WTC11 (cell line): Measurements from ENCODE around the gene MZF1. TPM values are rescaled to one million over a fixed set of nuclear protein-coding genes. Genes with fewer than 3 reads are reported as not detected.

Experiments used
- ATAC-seq: fragments of 200-7000 bp; cut with Tn5 transposase; 2 replicates; pipeline ENCODE4 v1.10.0; 2021; ENCODE audit warnings: mild to moderate bottlenecking, moderate library complexity
- Bru-seq: library from RNA; stranded (reverse); fragments of 400-500 nt; gene quantifications from one replicate; lab custom pipeline; 2021; lab: Mats Ljungman, UMichigan
- CTCF ChIA-PET: fragments of 300-600 bp; sonication (Branson Sonifier 250); formaldehyde crosslinking; loops from one replicate; lab custom pipeline; 2021; ENCODE audit warnings: antibody characterized with exemption; lab: Charles Lee
- POLR2A ChIA-PET: fragments of 350-600 bp; sonication (Branson Sonifier 250); formaldehyde crosslinking; loops from one replicate; lab custom pipeline; 2021; ENCODE audit warnings: antibody characterized with exemption; lab: Charles Lee
- DNase-seq: peaks from one replicate; pipeline ENCODE4 v3.0.0; 2021; ENCODE audit warnings: low spot score
- H3K27ac Mint-ChIP-seq: 2 replicates; pipeline ENCODE4 v1.8.0; 2021; ENCODE audit warnings: mixed read lengths
- H3K27me3 Mint-ChIP-seq: 2 replicates; pipeline ENCODE4 v1.8.0; 2021; ENCODE audit warnings: low read depth, mild to moderate bottlenecking, moderate library complexity, mixed read lengths
- H3K36me3 Mint-ChIP-seq: 2 replicates; pipeline ENCODE4 v1.8.0; 2021; ENCODE audit warnings: mixed read lengths
- H3K4me1 Mint-ChIP-seq: 2 replicates; pipeline ENCODE4 v1.8.0; 2022; ENCODE audit warnings: mixed read lengths
- H3K4me3 Mint-ChIP-seq: 2 replicates; pipeline ENCODE4 v1.8.0; 2021; ENCODE audit warnings: mild to moderate bottlenecking, moderate library complexity, mixed read lengths
- H3K9me3 Mint-ChIP-seq: 2 replicates; pipeline ENCODE4 v1.8.0; 2021; ENCODE audit warnings: mixed read lengths
- ATF1 ChIP-seq: sonication (generic); formaldehyde crosslinking; IDR thresholded peaks from 2 replicates; pipeline ENCODE4 v1.8.1; 2023; ENCODE audit warnings: mild to moderate bottlenecking, moderate library complexity, missing genetic modification reagents
- CBFB ChIP-seq: sonication (generic); formaldehyde crosslinking; IDR thresholded peaks from 2 replicates; pipeline ENCODE4 v1.8.1; 2022; ENCODE audit warnings: mild to moderate bottlenecking, low read depth, missing genetic modification reagents
- CREM ChIP-seq: sonication (generic); formaldehyde crosslinking; IDR thresholded peaks from 2 replicates; pipeline ENCODE4 v1.8.1; 2022; ENCODE audit warnings: mild to moderate bottlenecking, missing genetic modification reagents, moderate library complexity
- ELF4 ChIP-seq: sonication (generic); formaldehyde crosslinking; IDR thresholded peaks from 2 replicates; pipeline ENCODE4 v1.8.1; 2022; ENCODE audit warnings: low read depth, mild to moderate bottlenecking, moderate library complexity, missing genetic modification reagents
- EMX1 ChIP-seq: fragments of 250-450 bp; sonication (Bioruptor Pico); IDR thresholded peaks from 2 replicates; pipeline ENCODE4 v1.8.0; 2021; ENCODE audit warnings: mild to moderate bottlenecking
- ESRRA ChIP-seq: sonication (generic); formaldehyde crosslinking; IDR thresholded peaks from 2 replicates; pipeline ENCODE4 v1.8.1; 2022; ENCODE audit warnings: mild to moderate bottlenecking, missing genetic modification reagents, borderline replicate concordance
- GTF2I ChIP-seq: fragments of 250-450 bp; sonication (Bioruptor Pico); conservative IDR thresholded peaks from 2 replicates; pipeline ENCODE4 v1.4.0; 2021; ENCODE audit warnings: mild to moderate bottlenecking
- IRF2 ChIP-seq: sonication (generic); formaldehyde crosslinking; IDR thresholded peaks from 2 replicates; pipeline ENCODE4 v1.8.0; 2022; ENCODE audit warnings: low read depth, missing genetic modification reagents, borderline replicate concordance
- KAT7 ChIP-seq: sonication (generic); formaldehyde crosslinking; IDR thresholded peaks from 2 replicates; pipeline ENCODE4 v1.8.1; 2023; ENCODE audit warnings: missing genetic modification reagents, mild to moderate bottlenecking, borderline replicate concordance
- MYBL2 ChIP-seq: sonication (generic); formaldehyde crosslinking; IDR thresholded peaks from 2 replicates; pipeline ENCODE4 v1.8.1; 2023; ENCODE audit warnings: mild to moderate bottlenecking, moderate library complexity, missing genetic modification reagents
- NFYB ChIP-seq: sonication (generic); formaldehyde crosslinking; conservative IDR thresholded peaks from 2 replicates; pipeline ENCODE4 v1.8.0; 2022; ENCODE audit warnings: low read depth, missing genetic modification reagents
- NR3C1 ChIP-seq: sonication (generic); formaldehyde crosslinking; conservative IDR thresholded peaks from 2 replicates; pipeline ENCODE4 v1.8.1; 2023; ENCODE audit warnings: low read depth, mild to moderate bottlenecking, missing genetic modification reagents
- OVOL2 ChIP-seq: fragments of 250-450 bp; sonication (Bioruptor Pico); IDR thresholded peaks from 2 replicates; pipeline ENCODE4 v1.9.0; 2021; ENCODE audit warnings: mild to moderate bottlenecking, borderline replicate concordance
- RORB ChIP-seq: fragments of 250-450 bp; sonication (Bioruptor Pico); IDR thresholded peaks from 2 replicates; pipeline ENCODE4 v1.9.0; 2021; ENCODE audit warnings: mild to moderate bottlenecking
- SMAD4 ChIP-seq: sonication (generic); formaldehyde crosslinking; IDR thresholded peaks from 2 replicates; pipeline ENCODE4 v1.8.0; 2022; ENCODE audit warnings: mild to moderate bottlenecking, missing genetic modification reagents
- TCF7 ChIP-seq: sonication (generic); formaldehyde crosslinking; IDR thresholded peaks from 2 replicates; pipeline ENCODE4 v1.8.0; 2022; ENCODE audit warnings: mild to moderate bottlenecking, low read depth, missing genetic modification reagents, moderate library complexity
- TEAD1 ChIP-seq: sonication (generic); formaldehyde crosslinking; IDR thresholded peaks from 2 replicates; pipeline ENCODE4 v1.8.0; 2022; ENCODE audit warnings: mild to moderate bottlenecking, missing genetic modification reagents
- ZBTB21 ChIP-seq: sonication (generic); formaldehyde crosslinking; IDR thresholded peaks from 2 replicates; pipeline ENCODE4 v1.8.1; 2023; ENCODE audit warnings: mild to moderate bottlenecking, missing genetic modification reagents, borderline replicate concordance
- ZNF121 ChIP-seq: sonication (generic); formaldehyde crosslinking; IDR thresholded peaks from 2 replicates; pipeline ENCODE4 v1.8.0; 2023; ENCODE audit warnings: missing genetic modification reagents
- ZNF138 ChIP-seq: sonication (generic); formaldehyde crosslinking; conservative IDR thresholded peaks from 2 replicates; pipeline ENCODE4 v1.8.1; 2022; ENCODE audit warnings: mild to moderate bottlenecking, moderate library complexity, missing genetic modification reagents
- ZNF219 ChIP-seq: sonication (generic); formaldehyde crosslinking; IDR thresholded peaks from 2 replicates; pipeline ENCODE4 v1.8.0; 2023; ENCODE audit warnings: missing genetic modification reagents, mild to moderate bottlenecking, borderline replicate concordance
- ZNF263 ChIP-seq: sonication (generic); formaldehyde crosslinking; IDR thresholded peaks from 2 replicates; pipeline ENCODE4 v1.8.1; 2022; ENCODE audit warnings: low read depth, mild to moderate bottlenecking, moderate library complexity, missing genetic modification reagents
- ZNF317 ChIP-seq: sonication (generic); formaldehyde crosslinking; IDR thresholded peaks from 2 replicates; pipeline ENCODE4 v1.8.1; 2023; ENCODE audit warnings: low read depth, mild to moderate bottlenecking, moderate library complexity, missing genetic modification reagents, borderline replicate concordance
- ZNF396 ChIP-seq: fragments of 250-450 bp; sonication (Bioruptor Pico); IDR thresholded peaks from 2 replicates; pipeline ENCODE4 v1.8.0; 2021; ENCODE audit warnings: mild to moderate bottlenecking, moderate library complexity, borderline replicate concordance
- long read RNA-seq, 3 experiments: library from RNA in 1 of 3; library from capped mRNA in 1 of 3; library from polyadenylated mRNA in 1 of 3; unstranded in 2 of 3; stranded (forward) in 1 of 3; transcript quantifications; one replicate each; pipeline ENCODE4 v2.0.0, GENCODE V29; 2021
- total RNA-seq: library from RNA; stranded (reverse); gene quantifications from 3 replicates; pipeline ENCODE4 v1.2.3, GENCODE V29; 2021
- TF ChIP-seq, protein P1 (sequence below): sonication (generic); formaldehyde crosslinking; IDR thresholded peaks from 2 replicates; pipeline ENCODE4 v1.8.0; 2022; ENCODE audit warnings: mild to moderate bottlenecking, missing genetic modification reagents
- TF ChIP-seq, protein P2 (sequence below): sonication (generic); formaldehyde crosslinking; IDR thresholded peaks from 2 replicates; pipeline ENCODE4 v1.8.1; 2022; ENCODE audit warnings: mild to moderate bottlenecking, moderate library complexity, missing genetic modification reagents
- TF ChIP-seq, protein P3 (sequence below): sonication (generic); formaldehyde crosslinking; IDR thresholded peaks from 2 replicates; pipeline ENCODE4 v1.8.1; 2023; ENCODE audit warnings: mild to moderate bottlenecking, missing genetic modification reagents, moderate library complexity
- TF ChIP-seq, protein P4 (sequence below): sonication (generic); formaldehyde crosslinking; IDR thresholded peaks from 2 replicates; pipeline ENCODE4 v1.8.0; 2023; ENCODE audit warnings: missing genetic modification reagents
- TF ChIP-seq, protein P5 (sequence below): fragments of 200-600 bp; IDR thresholded peaks from 2 replicates; pipeline ENCODE4 v1.8.0; 2022; ENCODE audit warnings: antibody characterized with exemption
- TF ChIP-seq, protein P6 (sequence below): fragments of 250-450 bp; sonication (Bioruptor Pico); conservative IDR thresholded peaks from 2 replicates; pipeline ENCODE4 v1.9.0; 2021; ENCODE audit warnings: mild to moderate bottlenecking

Gene MZF1
- 22.2 to 26.2 TPM (median 23.9 TPM) in 3 replicates for total RNA-seq
- percentile 68 among the genes with signal in this experiment for Bru-seq, nascent RNA
- long read RNA-seq, experiment 1, transcript MZF1-206 (6 exons, 2,587 nt), result minor isoform, 5 of 29 reads
- long read RNA-seq, experiment 1, transcript MZF1-207 (1 exons, 2,683 nt), result major isoform, 8 of 29 reads
- long read RNA-seq, experiment 1, partial matches to known transcripts, result 6 of 29 reads
- long read RNA-seq, experiment 1, other reads (novel, unspliced or antisense), result 9 of 29 reads
- long read RNA-seq, experiment 2, transcript MZF1-207 (1 exons, 2,683 nt), result major isoform, 9 of 16 reads
- long read RNA-seq, experiment 2, partial matches to known transcripts, result 3 of 16 reads
- long read RNA-seq, experiment 2, other reads (novel, unspliced or antisense), result 2 of 16 reads
- long read RNA-seq, experiment 3, result 0 reads

DNA sequence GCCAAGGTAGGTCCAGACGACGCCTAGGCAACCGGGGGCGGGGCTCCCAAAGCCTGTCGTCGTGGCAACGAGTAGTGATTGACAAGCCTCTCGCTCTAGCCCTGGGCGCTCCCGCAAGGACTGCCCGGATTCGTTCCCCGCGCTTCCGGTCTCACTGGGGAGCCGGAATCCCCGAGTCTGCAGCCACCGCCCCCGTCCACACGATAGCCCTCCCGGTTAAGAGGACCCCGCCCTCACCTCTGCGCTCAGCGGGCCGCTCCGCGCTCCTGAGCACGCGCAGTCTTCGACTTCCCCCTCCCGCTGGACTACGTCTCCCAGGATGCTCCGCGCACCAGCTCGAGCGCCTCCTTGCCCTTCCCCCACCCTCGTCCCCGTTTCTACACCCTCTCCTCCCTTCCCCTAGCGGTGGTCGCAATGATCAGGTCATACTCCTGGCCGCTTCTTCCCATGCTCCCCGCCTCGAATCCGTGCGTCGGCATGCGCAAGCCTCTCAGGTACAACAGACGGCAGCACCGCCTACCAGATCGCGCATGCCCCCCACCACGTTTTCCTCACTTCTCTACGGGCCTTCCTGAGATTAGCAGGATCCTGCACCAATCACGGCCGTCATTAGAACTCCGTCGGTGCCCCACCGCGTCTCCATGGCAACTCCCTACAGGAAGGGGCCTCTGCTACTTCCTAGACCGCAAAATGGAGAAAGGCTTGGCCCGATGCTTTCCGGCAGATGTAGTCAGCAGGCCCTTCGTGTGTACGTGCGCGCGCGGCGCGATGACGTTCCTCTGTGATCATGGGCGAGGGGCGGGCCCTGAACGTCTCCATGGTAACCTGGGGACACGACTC is at the start of gene MZF1:
TSS of gene MZF1 (minus strand) at position 518 of the 840 bp plus-strand sequence. CDS start 1,946 bp downstream, outside the sequence.
- Mint-ChIP-seq H3K36me3 (peaks cover 12% of the 10 kb centered on the region; the same call in 1 of the 2 replicates), H3K27ac (peak within 1 kb of the TSS; percentile 100), H3K4me1 (peaks cover 17% of the 10 kb centered on the region), H3K27me3 (no peaks in the 10 kb centered on the region), H3K4me3 (peak within 1 kb of the TSS; percentile 99), H3K9me3 (no peaks in the 10 kb centered on the region)
- peak; percentile 99 for DNase-seq
- ChIA-PET CTCF (interaction anchor here (1.9 kb wide), 1 partner anchor 8 kb away, joined by 8 read pairs; no protein-coding TSS in a partner anchor), POLR2A (interaction anchor here (0.6 to 0.9 kb wide), 3 partner anchors 11 to 53 kb away, joined by 4 to 6 read pairs (median 4); partner anchors contain the start of gene ZBTB45)
- peak; percentile 68 for ATAC-seq
- TF ChIP-seq TCF7 (no peak), ZNF317 (CRISPR knock-in tag) (no peak), ZBTB21 (no peak), ZNF121 (no peak), IRF2 (no peak), RORB (CRISPR knock-in tag) (no peak), NR3C1 (CRISPR knock-in tag) (no peak), ESRRA (CRISPR knock-in tag) (no peak), ZNF138 (CRISPR knock-in tag) (no peak), ZNF219 (CRISPR knock-in tag) (no peak), ATF1 (CRISPR knock-in tag) (no peak), ZNF263 (CRISPR knock-in tag) (no peak), ZNF396 (no peak), KAT7 (CRISPR knock-in tag) (no peak), GTF2I (CRISPR knock-in tag) (no peak), MYBL2 (no peak), SMAD4 (no peak), CBFB (no peak), ELF4 (CRISPR knock-in tag) (no peak), OVOL2 (CRISPR knock-in tag) (no peak), NFYB (CRISPR knock-in tag) (peak; percentile 71), EMX1 (0 out of 2 replicates have a peak, but pooled peaks have one; percentile 48), TEAD1 (no peak), CREM (CRISPR knock-in tag) (peak; percentile 90; the same call in 1 of the 2 replicates)
- TF ChIP-seq, protein P1, sequence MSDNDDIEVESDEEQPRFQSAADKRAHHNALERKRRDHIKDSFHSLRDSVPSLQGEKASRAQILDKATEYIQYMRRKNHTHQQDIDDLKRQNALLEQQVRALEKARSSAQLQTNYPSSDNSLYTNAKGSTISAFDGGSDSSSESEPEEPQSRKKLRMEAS (CRISPR knock-in tag), result peak; percentile 71
- TF ChIP-seq, protein P2, sequence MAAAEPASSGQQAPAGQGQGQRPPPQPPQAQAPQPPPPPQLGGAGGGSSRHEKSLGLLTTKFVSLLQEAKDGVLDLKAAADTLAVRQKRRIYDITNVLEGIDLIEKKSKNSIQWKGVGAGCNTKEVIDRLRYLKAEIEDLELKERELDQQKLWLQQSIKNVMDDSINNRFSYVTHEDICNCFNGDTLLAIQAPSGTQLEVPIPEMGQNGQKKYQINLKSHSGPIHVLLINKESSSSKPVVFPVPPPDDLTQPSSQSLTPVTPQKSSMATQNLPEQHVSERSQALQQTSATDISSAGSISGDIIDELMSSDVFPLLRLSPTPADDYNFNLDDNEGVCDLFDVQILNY, result no peak
- TF ChIP-seq, protein P3, sequence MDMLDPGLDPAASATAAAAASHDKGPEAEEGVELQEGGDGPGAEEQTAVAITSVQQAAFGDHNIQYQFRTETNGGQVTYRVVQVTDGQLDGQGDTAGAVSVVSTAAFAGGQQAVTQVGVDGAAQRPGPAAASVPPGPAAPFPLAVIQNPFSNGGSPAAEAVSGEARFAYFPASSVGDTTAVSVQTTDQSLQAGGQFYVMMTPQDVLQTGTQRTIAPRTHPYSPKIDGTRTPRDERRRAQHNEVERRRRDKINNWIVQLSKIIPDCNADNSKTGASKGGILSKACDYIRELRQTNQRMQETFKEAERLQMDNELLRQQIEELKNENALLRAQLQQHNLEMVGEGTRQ (CRISPR knock-in tag), result peak; percentile 67
- TF ChIP-seq, protein P4, sequence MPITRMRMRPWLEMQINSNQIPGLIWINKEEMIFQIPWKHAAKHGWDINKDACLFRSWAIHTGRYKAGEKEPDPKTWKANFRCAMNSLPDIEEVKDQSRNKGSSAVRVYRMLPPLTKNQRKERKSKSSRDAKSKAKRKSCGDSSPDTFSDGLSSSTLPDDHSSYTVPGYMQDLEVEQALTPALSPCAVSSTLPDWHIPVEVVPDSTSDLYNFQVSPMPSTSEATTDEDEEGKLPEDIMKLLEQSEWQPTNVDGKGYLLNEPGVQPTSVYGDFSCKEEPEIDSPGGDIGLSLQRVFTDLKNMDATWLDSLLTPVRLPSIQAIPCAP (CRISPR knock-in tag), result 0 out of 2 replicates have a peak, but pooled peaks have one; percentile 71
- TF ChIP-seq, protein P5, sequence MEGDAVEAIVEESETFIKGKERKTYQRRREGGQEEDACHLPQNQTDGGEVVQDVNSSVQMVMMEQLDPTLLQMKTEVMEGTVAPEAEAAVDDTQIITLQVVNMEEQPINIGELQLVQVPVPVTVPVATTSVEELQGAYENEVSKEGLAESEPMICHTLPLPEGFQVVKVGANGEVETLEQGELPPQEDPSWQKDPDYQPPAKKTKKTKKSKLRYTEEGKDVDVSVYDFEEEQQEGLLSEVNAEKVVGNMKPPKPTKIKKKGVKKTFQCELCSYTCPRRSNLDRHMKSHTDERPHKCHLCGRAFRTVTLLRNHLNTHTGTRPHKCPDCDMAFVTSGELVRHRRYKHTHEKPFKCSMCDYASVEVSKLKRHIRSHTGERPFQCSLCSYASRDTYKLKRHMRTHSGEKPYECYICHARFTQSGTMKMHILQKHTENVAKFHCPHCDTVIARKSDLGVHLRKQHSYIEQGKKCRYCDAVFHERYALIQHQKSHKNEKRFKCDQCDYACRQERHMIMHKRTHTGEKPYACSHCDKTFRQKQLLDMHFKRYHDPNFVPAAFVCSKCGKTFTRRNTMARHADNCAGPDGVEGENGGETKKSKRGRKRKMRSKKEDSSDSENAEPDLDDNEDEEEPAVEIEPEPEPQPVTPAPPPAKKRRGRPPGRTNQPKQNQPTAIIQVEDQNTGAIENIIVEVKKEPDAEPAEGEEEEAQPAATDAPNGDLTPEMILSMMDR, result no peak
- TF ChIP-seq, protein P6, sequence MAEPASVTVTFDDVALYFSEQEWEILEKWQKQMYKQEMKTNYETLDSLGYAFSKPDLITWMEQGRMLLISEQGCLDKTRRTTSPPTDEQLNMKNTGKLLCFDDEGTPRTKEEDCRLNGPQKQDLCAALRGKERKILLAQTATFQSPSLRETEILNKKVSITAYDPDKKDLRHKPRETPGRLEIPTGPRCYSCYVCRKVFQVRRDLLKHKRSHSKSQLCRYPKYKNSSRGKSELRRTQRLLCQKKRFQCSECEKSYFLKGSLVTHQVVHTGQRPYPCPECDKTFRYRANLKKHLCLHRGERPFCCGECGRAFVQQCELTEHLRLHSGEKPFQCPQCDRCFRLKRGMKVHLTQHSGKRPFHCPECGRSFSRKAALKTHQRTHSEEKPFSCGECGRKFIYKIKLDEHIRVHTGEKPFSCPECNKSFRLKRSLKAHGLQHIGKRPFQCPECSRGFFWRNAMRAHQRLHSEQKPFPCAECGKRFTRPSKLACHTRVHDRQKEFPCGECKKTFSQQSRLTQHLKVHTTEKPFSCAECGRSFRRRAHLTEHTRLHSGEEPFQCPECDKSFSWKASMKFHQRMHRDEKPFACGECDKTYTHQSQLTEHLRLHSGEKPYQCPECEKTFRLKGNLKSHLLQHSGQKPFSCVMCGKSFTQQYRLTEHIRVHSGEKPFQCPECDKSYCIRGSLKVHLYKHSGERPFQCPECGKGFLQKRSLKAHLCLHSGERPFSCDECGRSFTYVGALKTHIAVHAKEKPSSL (CRISPR knock-in tag), result no peak
